H1 (cell line): ENCODE results near the gene PASK.

Experiments used
- CHD7 ChIP-seq: fragments of 300-600 bp; sonication (generic); IDR thresholded peaks from 2 replicates; pipeline ENCODE4 v1.7.1; 2012; ENCODE audit warnings: low read length, moderate library complexity, mild to moderate bottlenecking, inconsistent platforms; ENCODE audit not compliant: insufficient replicate concordance
- CTCF ChIP-seq, 3 experiments: IDR thresholded peaks; 1 replicate in 2 of 3; 2 replicates in 1 of 3; pipeline versions ENCODE4 v1.5.1 to v1.6.1; 2011; ENCODE audit warnings: low read length in 3 of 3, mild to moderate bottlenecking in 3 of 3, inconsistent platforms in 2 of 3, low read depth in 1 of 3, moderate library complexity in 1 of 3; ENCODE audit not compliant: insufficient read depth in 1 of 3; ENCODE audit errors: control extremely low read depth in 1 of 3
- JUND ChIP-seq: IDR thresholded peaks from 2 replicates; pipeline ENCODE4 v1.6.1; 2011; ENCODE audit warnings: mild to moderate bottlenecking, improper control_type of control experiment, low read length
- MAFK ChIP-seq: IDR thresholded peaks from 2 replicates; pipeline ENCODE4 v1.6.1; 2012; ENCODE audit warnings: low read depth, mild to moderate bottlenecking, improper control_type of control experiment, low read length
- POLR2AphosphoS5 ChIP-seq: IDR thresholded peaks from 2 replicates; pipeline ENCODE4 v1.6.1; 2011; ENCODE audit warnings: low read depth, low read length

- TF ChIP-seq CTCF (IDR thresholded peaks at IDR 0.05; ENCODE audit: control extremely low read depth in 1 of 3, insufficient read depth in 1 of 3, low read depth in 1 of 3, low read length in 3 of 3) (no peak), POLR2AphosphoS5 (no peak), JUND (no peak), MAFK (no peak), CHD7 (no peak)
Observed at GRCh38 chr2:241185961-241186360, 36.7 kb upstream of the PASK start.
